HG02885 (cell line): Measurements from ENCODE around the gene CNTNAP4.

ENCODE experiments used
- ATAC-seq: cut with Tn5 transposase; IDR thresholded peaks from one replicate; pipeline ENCODE4 v1.9.1; 2021; ENCODE audit warnings: mild to moderate bottlenecking; ENCODE audit not compliant: unreplicated experiment, poor library complexity

Gene CNTNAP4

GRCh38 chr16:76276745-76277438, at the start of gene CNTNAP4:
CNTNAP4 (plus strand) TSS chr16:76277401; CDS start chr16:76277663, 262 bp downstream.
- ATAC-seq: no peak

- no peak for ATAC-seq
Measured at GRCh38 chr16:76228546-76229146, 48.6 kb upstream of the CNTNAP4 start.

- no peak for ATAC-seq
Measured at GRCh38 chr16:76232704-76233103, 44.5 kb upstream of the CNTNAP4 start.

- no peak for ATAC-seq
Measured at GRCh38 chr16:76235025-76235424, 42.2 kb upstream of the CNTNAP4 start.

- ATAC-seq: no peak
Measured at GRCh38 chr16:76235426-76235825, 41.8 kb upstream of the CNTNAP4 start.

- no peak for ATAC-seq
Measured at GRCh38 chr16:76237471-76237870, 39.7 kb upstream of the CNTNAP4 start.

GRCh38 chr16:76241755-76242154, 35.4 kb upstream of the CNTNAP4 start:
- ATAC-seq: no peak

- no peak for ATAC-seq
Measured at GRCh38 chr16:76243620-76244019, 33.6 kb upstream of the CNTNAP4 start.

GRCh38 chr16:76246587-76246986, 30.6 kb upstream of the CNTNAP4 start:
- ATAC-seq: no peak

GRCh38 chr16:76265434-76266045, 11.7 kb upstream of the CNTNAP4 start:
- ATAC-seq: peak; percentile 97

- ATAC-seq: no peak
Measured at GRCh38 chr16:76268824-76269223, 8.4 kb upstream of the CNTNAP4 start.

- no peak for ATAC-seq
Measured at GRCh38 chr16:76277460-76278030, 344 bp downstream of the CNTNAP4 start.

GRCh38 chr16:76278086-76278485, 885 bp downstream of the CNTNAP4 start:
- ATAC-seq: no peak

- peak; percentile 74 for ATAC-seq
Measured at GRCh38 chr16:76278980-76279379, 1.8 kb downstream of the CNTNAP4 start.

- ATAC-seq: no peak
Measured at GRCh38 chr16:76280421-76281215, 3.4 kb downstream of the CNTNAP4 start.

- ATAC-seq: no peak
Measured at GRCh38 chr16:76287466-76287865, 10.3 kb downstream of the CNTNAP4 start.

GRCh38 chr16:76292218-76292617, 15.0 kb downstream of the CNTNAP4 start:
- no peak for ATAC-seq

- no peak for ATAC-seq
Measured at GRCh38 chr16:76293980-76294379, 16.8 kb downstream of the CNTNAP4 start.

- ATAC-seq: peak; percentile 57
Measured at GRCh38 chr16:76294396-76295214, 17.4 kb downstream of the CNTNAP4 start.

GRCh38 chr16:76297941-76298340, 20.7 kb downstream of the CNTNAP4 start:
- ATAC-seq: no peak
